WERI-Rb-1 (cell line): ENCODE measurements around the gene PDHB.

Source experiments
- DNase-seq: peaks from one replicate; pipeline ENCODE4 v3.0.0-alpha.2; 2020
- H3K27ac ChIP-seq: fragments of 250-450 bp; sonication (Bioruptor Pico); 2 replicates; pipeline ENCODE4 v1.5.1; 2020; ENCODE audit warnings: mild to moderate bottlenecking, moderate library complexity
- H3K27me3 ChIP-seq: fragments of 250-450 bp; sonication (Bioruptor Pico); 2 replicates; pipeline ENCODE4 v1.5.1; 2021; ENCODE audit warnings: mild to moderate bottlenecking, low read depth, moderate library complexity; ENCODE audit not compliant: insufficient read depth, severe bottlenecking
- H3K36me3 ChIP-seq: fragments of 250-450 bp; sonication (Bioruptor Pico); 2 replicates; pipeline ENCODE4 v1.5.1; 2020; ENCODE audit warnings: mild to moderate bottlenecking, moderate library complexity
- H3K4me3 ChIP-seq: 2 replicates; pipeline ENCODE4 v1.5.1; 2011; ENCODE audit warnings: low read depth, mild to moderate bottlenecking, control low read depth, low read length
- H3K9me3 ChIP-seq: fragments of 250-450 bp; sonication (Bioruptor Pico); 2 replicates; pipeline ENCODE4 v1.5.1; 2021; ENCODE audit warnings: mild to moderate bottlenecking, moderate library complexity; ENCODE audit not compliant: severe bottlenecking
- TF ChIP-seq, protein P1 (sequence below): IDR thresholded peaks from 2 replicates; pipeline ENCODE4 v1.5.1; 2011; ENCODE audit warnings: low read depth, mild to moderate bottlenecking, control low read depth, inconsistent platforms, low read length

The PDHB gene

DNA sequence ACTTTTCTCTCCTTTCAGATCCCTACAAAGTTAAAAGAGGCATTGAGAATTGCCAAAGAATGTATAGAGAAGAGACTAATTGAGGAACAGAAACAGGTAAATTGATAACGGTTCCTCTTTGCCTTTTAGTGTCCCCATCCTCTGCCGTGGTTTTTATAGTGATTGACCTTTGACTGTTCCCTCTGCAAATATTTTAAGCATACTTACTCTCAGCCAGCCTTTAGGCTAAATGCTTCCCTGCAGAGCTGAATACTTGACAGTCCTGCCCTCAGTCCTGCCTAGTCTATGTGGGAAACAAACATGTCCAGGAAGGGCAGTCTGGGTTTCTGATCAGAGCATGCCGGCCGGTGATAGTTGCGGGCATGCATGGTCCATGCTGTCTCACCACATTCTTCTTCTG, 24.7 kb downstream of the PDHB start:
- TF ChIP-seq, protein P1, sequence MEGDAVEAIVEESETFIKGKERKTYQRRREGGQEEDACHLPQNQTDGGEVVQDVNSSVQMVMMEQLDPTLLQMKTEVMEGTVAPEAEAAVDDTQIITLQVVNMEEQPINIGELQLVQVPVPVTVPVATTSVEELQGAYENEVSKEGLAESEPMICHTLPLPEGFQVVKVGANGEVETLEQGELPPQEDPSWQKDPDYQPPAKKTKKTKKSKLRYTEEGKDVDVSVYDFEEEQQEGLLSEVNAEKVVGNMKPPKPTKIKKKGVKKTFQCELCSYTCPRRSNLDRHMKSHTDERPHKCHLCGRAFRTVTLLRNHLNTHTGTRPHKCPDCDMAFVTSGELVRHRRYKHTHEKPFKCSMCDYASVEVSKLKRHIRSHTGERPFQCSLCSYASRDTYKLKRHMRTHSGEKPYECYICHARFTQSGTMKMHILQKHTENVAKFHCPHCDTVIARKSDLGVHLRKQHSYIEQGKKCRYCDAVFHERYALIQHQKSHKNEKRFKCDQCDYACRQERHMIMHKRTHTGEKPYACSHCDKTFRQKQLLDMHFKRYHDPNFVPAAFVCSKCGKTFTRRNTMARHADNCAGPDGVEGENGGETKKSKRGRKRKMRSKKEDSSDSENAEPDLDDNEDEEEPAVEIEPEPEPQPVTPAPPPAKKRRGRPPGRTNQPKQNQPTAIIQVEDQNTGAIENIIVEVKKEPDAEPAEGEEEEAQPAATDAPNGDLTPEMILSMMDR = no peak
- Histone ChIP-seq H3K9me3 (no peaks in the 10 kb centered on the region), H3K27me3 (no peaks in the 10 kb centered on the region), H3K27ac (no peak overlapping the region), H3K36me3 (peaks cover 3% of the 10 kb centered on the region), H3K4me3 (no peak overlapping the region)
- no peak for DNase-seq

GRCh38 chr3:58404396-58404795, 29.2 kb downstream of the PDHB start:
- H3K36me3 ChIP-seq = peaks cover 3% of the 10 kb centered on the region; the same call in 1 of the 2 replicates
- no peak for DNase-seq

GRCh38 chr3:58403513-58404109, 30.0 kb downstream of the PDHB start:
- Histone ChIP-seq H3K27me3 (no peaks in the 10 kb centered on the region), H3K4me3 (no peak overlapping the region), H3K27ac (no peak overlapping the region), H3K36me3 (no peaks in the 10 kb centered on the region; the same call in 1 of the 2 replicates), H3K9me3 (no peaks in the 10 kb centered on the region)
- DNase-seq = peak; percentile 63
- TF ChIP-seq, protein P1 = no peak

More at GRCh38 chr3:58404396-58404795, 29.2 kb downstream of the PDHB start:
- Histone ChIP-seq H3K4me3 (no peak overlapping the region), H3K9me3 (no peaks in the 10 kb centered on the region), H3K27me3 (no peaks in the 10 kb centered on the region), H3K27ac (no peak overlapping the region)
- TF ChIP-seq, protein P1 = no peak

GRCh38 chr3:58398669-58399333, 34.8 kb downstream of the PDHB start:
- no peaks in the 10 kb centered on the region for H3K27me3 ChIP-seq
- H3K27ac ChIP-seq = no peak overlapping the region
- no peak for DNase-seq
- H3K4me3 ChIP-seq = no peak overlapping the region
- H3K36me3 ChIP-seq = peaks cover 13% of the 10 kb centered on the region
- H3K9me3 ChIP-seq = no peaks in the 10 kb centered on the region
- TF ChIP-seq, protein P1 = no peak

GRCh38 chr3:58394339-58394738, 39.3 kb downstream of the PDHB start:
- Histone ChIP-seq H3K4me3 (no peak overlapping the region), H3K9me3 (no peaks in the 10 kb centered on the region), H3K27ac (no peak overlapping the region), H3K36me3 (peaks cover 13% of the 10 kb centered on the region), H3K27me3 (no peaks in the 10 kb centered on the region)
- TF ChIP-seq, protein P1 = no peak
- DNase-seq = no peak
